Neural cell (in vitro differentiated cells): ENCODE data around the gene EIF2B5. TPM values are rescaled to one million over a fixed set of nuclear protein-coding genes. Genes with fewer than 3 reads are reported as not detected.

Source experiments
- H2AFZ ChIP-seq: fragments of 200-600, 300-800 bp; sonication (generic), shearing (Covaris generic); 2 replicates; pipeline ENCODE4 v1.6.0; 2014; ENCODE audit warnings: low read depth, mild to moderate bottlenecking, antibody characterized with exemption, low read length, moderate library complexity
- H3F3A ChIP-seq: fragments of 200-600 bp; shearing (Covaris generic); 2 replicates; pipeline ENCODE4 v1.6.1; 2016; ENCODE audit warnings: mild to moderate bottlenecking, moderate library complexity, mixed read lengths, antibody characterized with exemption, low read length; ENCODE audit not compliant: insufficient read depth, poor library complexity, severe bottlenecking
- H3K27ac ChIP-seq: fragments of 200-600, 300-800 bp; sonication (generic), shearing (Covaris generic); 2 replicates; pipeline ENCODE4 v1.5.1; 2014; ENCODE audit warnings: mild to moderate bottlenecking, low read length, moderate library complexity
- H3K27me3 ChIP-seq: fragments of 300-800, 200-600 bp; sonication (generic), shearing (Covaris generic); 2 replicates; pipeline ENCODE4 v1.6.0; 2014; ENCODE audit warnings: mild to moderate bottlenecking, low read depth, low read length, moderate library complexity; ENCODE audit not compliant: insufficient read depth
- H3K36me3 ChIP-seq: fragments of 300-800, 200-600 bp; sonication (generic), shearing (Covaris generic); 2 replicates; pipeline ENCODE4 v1.5.1; 2014; ENCODE audit warnings: mild to moderate bottlenecking, antibody characterized with exemption, low read length, moderate library complexity; ENCODE audit not compliant: insufficient read depth
- H3K4me2 ChIP-seq: fragments of 300-800, 200-600 bp; sonication (generic), shearing (Covaris generic); 2 replicates; pipeline ENCODE4 v1.6.0; 2014; ENCODE audit warnings: mild to moderate bottlenecking, low read length
- H3K4me3 ChIP-seq: fragments of 300-800, 200-600 bp; sonication (generic), shearing (Covaris generic); 2 replicates; pipeline ENCODE4 v1.5.1; 2014; ENCODE audit warnings: mild to moderate bottlenecking, low read length, moderate library complexity
- H3K79me2 ChIP-seq: fragments of 200-600 bp; shearing (Covaris generic); replicated peaks from 2 replicates; pipeline ENCODE4 v1.6.0; 2014; ENCODE audit warnings: mild to moderate bottlenecking, low read length, moderate library complexity; ENCODE audit not compliant: insufficient read depth
- H3K9ac ChIP-seq: fragments of 300-800, 200-600 bp; sonication (generic), shearing (Covaris generic); 2 replicates; pipeline ENCODE4 v1.6.1; 2016; ENCODE audit warnings: mild to moderate bottlenecking, low read length, mixed read lengths
- H3K9me2 ChIP-seq: fragments of 200-600 bp; shearing (Covaris generic); 2 replicates; pipeline ENCODE4 v1.6.1; 2016; ENCODE audit warnings: mild to moderate bottlenecking, low read length, mixed read lengths; ENCODE audit not compliant: insufficient read depth
- H3K9me3 ChIP-seq: fragments of 200-600, 300-800 bp; sonication (generic), shearing (Covaris generic); 2 replicates; pipeline ENCODE4 v1.6.1; 2016; ENCODE audit warnings: mild to moderate bottlenecking, mixed run types, low read length, moderate library complexity, mixed read lengths
- H4K20me1 ChIP-seq: fragments of 200-600 bp; shearing (Covaris generic); 2 replicates; pipeline ENCODE4 v1.6.1; 2016; ENCODE audit warnings: mild to moderate bottlenecking, mixed run types; ENCODE audit not compliant: insufficient read depth
- EP300 ChIP-seq: fragments of 450-650 bp; conservative IDR thresholded peaks from 2 replicates; pipeline ENCODE4 v1.6.1; 2014; ENCODE audit warnings: antibody characterized with exemption, mild to moderate bottlenecking, moderate library complexity; ENCODE audit not compliant: poor library complexity, severe bottlenecking
- EZH2 ChIP-seq: fragments of 200-600, 300-800 bp; shearing (Covaris generic), sonication (generic); IDR thresholded peaks from 2 replicates; pipeline ENCODE4 v1.6.1; 2014; ENCODE audit warnings: antibody characterized with exemption, low read length, borderline replicate concordance, mild to moderate bottlenecking; ENCODE audit not compliant: insufficient read depth, poor library complexity, severe bottlenecking
- MXI1 ChIP-seq: fragments of 450-650 bp; conservative IDR thresholded peaks from 2 replicates; pipeline ENCODE4 v1.6.1; 2014; ENCODE audit warnings: antibody characterized with exemption, mild to moderate bottlenecking; ENCODE audit not compliant: poor library complexity, severe bottlenecking
- POLR2AphosphoS5 ChIP-seq: IDR thresholded peaks from 2 replicates; pipeline ENCODE4 v1.6.1; 2012
- RAD21 ChIP-seq: fragments of 450-650 bp; conservative IDR thresholded peaks from 2 replicates; pipeline ENCODE4 v1.6.1; 2014; ENCODE audit warnings: antibody characterized with exemption, mild to moderate bottlenecking, moderate library complexity
- SMC3 ChIP-seq: fragments of 450-650 bp; conservative IDR thresholded peaks from 2 replicates; pipeline ENCODE4 v1.6.1; 2014; ENCODE audit warnings: antibody characterized with exemption, mild to moderate bottlenecking, moderate library complexity; ENCODE audit not compliant: poor library complexity
- TAF1 ChIP-seq: IDR thresholded peaks from 2 replicates; pipeline ENCODE4 v1.6.1; 2012; ENCODE audit warnings: low read depth
- polyA plus RNA-seq: library from polyadenylated mRNA; depleted of rRNA; stranded (reverse); fragments of >200 nt; gene quantifications from 2 replicates; pipeline ENCODE4 v1.2.3, GENCODE V29; 2014
- TF ChIP-seq, protein P1 (sequence below): fragments of 450-650 bp; IDR thresholded peaks from 2 replicates; pipeline ENCODE4 v1.5.1; 2014; ENCODE audit warnings: antibody characterized with exemption, mild to moderate bottlenecking, moderate library complexity; ENCODE audit not compliant: poor library complexity, severe bottlenecking
- TF ChIP-seq, protein P2 (sequence below): IDR thresholded peaks from 2 replicates; pipeline ENCODE4 v1.6.1; 2012; ENCODE audit warnings: borderline replicate concordance

The EIF2B5 gene
- polyA plus RNA-seq, 1 donor from 2014 or later: 112 TPM

DNA sequence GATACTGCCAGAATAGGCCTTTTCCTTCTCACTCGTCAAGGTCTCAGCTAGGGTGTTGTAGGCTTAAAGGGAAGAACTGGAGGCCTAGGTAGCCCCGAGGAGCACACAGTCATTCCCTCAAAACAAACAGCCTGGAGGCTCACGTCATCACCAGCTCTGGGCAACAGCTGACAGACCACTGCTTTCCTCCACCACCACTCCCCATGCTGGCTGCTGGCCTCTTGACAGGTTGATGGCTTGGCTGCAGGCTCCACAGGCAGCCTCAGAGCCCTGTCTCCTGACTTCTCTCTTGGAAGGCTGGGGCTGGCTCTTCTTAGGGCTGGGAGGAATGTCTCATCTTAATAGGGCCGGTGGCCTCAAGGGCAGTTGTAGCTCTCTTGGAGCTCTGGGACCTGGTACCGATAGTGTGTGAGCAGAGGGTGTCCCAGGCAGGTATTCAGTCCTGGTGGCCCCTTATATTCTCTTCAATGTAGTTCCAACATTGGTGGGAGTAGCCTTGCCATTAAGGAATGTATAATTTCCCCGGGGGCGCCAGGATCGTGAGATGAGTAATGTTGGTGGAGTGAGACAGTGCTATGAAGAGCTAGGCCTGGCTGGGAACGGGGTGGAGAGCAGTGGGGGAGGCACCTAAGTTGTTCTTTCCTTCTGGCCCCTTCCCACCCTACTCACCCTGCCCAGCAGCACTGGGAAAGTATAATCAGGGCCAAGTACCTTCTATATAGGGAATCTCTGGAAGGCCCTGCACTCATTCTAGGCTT, 33.4 kb downstream of the EIF2B5 start:
- Histone ChIP-seq H3K36me3 (peaks cover 11% of the 10 kb centered on the region), H3K4me3 (no peak overlapping the region), H3K79me2 (no peaks in the 10 kb centered on the region), H3K9me2 (no peaks in the 10 kb centered on the region), H3K27ac (no peak overlapping the region), H3K9me3 (no peaks in the 10 kb centered on the region), H3K27me3 (no peaks in the 10 kb centered on the region), H2AFZ (no peak overlapping the region), H4K20me1 (no peaks in the 10 kb centered on the region), H3F3A (no peaks in the 10 kb centered on the region), H3K4me2 (no peak overlapping the region), H3K9ac (no peak overlapping the region)
- TF ChIP-seq, protein P1, sequence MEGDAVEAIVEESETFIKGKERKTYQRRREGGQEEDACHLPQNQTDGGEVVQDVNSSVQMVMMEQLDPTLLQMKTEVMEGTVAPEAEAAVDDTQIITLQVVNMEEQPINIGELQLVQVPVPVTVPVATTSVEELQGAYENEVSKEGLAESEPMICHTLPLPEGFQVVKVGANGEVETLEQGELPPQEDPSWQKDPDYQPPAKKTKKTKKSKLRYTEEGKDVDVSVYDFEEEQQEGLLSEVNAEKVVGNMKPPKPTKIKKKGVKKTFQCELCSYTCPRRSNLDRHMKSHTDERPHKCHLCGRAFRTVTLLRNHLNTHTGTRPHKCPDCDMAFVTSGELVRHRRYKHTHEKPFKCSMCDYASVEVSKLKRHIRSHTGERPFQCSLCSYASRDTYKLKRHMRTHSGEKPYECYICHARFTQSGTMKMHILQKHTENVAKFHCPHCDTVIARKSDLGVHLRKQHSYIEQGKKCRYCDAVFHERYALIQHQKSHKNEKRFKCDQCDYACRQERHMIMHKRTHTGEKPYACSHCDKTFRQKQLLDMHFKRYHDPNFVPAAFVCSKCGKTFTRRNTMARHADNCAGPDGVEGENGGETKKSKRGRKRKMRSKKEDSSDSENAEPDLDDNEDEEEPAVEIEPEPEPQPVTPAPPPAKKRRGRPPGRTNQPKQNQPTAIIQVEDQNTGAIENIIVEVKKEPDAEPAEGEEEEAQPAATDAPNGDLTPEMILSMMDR: no peak
- TF ChIP-seq EZH2 (no peak), TAF1 (no peak), SMC3 (no peak), RAD21 (no peak), EP300 (no peak), MXI1 (no peak), POLR2AphosphoS5 (no peak)
- TF ChIP-seq, protein P2, sequence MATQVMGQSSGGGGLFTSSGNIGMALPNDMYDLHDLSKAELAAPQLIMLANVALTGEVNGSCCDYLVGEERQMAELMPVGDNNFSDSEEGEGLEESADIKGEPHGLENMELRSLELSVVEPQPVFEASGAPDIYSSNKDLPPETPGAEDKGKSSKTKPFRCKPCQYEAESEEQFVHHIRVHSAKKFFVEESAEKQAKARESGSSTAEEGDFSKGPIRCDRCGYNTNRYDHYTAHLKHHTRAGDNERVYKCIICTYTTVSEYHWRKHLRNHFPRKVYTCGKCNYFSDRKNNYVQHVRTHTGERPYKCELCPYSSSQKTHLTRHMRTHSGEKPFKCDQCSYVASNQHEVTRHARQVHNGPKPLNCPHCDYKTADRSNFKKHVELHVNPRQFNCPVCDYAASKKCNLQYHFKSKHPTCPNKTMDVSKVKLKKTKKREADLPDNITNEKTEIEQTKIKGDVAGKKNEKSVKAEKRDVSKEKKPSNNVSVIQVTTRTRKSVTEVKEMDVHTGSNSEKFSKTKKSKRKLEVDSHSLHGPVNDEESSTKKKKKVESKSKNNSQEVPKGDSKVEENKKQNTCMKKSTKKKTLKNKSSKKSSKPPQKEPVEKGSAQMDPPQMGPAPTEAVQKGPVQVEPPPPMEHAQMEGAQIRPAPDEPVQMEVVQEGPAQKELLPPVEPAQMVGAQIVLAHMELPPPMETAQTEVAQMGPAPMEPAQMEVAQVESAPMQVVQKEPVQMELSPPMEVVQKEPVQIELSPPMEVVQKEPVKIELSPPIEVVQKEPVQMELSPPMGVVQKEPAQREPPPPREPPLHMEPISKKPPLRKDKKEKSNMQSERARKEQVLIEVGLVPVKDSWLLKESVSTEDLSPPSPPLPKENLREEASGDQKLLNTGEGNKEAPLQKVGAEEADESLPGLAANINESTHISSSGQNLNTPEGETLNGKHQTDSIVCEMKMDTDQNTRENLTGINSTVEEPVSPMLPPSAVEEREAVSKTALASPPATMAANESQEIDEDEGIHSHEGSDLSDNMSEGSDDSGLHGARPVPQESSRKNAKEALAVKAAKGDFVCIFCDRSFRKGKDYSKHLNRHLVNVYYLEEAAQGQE: no peak

DNA sequence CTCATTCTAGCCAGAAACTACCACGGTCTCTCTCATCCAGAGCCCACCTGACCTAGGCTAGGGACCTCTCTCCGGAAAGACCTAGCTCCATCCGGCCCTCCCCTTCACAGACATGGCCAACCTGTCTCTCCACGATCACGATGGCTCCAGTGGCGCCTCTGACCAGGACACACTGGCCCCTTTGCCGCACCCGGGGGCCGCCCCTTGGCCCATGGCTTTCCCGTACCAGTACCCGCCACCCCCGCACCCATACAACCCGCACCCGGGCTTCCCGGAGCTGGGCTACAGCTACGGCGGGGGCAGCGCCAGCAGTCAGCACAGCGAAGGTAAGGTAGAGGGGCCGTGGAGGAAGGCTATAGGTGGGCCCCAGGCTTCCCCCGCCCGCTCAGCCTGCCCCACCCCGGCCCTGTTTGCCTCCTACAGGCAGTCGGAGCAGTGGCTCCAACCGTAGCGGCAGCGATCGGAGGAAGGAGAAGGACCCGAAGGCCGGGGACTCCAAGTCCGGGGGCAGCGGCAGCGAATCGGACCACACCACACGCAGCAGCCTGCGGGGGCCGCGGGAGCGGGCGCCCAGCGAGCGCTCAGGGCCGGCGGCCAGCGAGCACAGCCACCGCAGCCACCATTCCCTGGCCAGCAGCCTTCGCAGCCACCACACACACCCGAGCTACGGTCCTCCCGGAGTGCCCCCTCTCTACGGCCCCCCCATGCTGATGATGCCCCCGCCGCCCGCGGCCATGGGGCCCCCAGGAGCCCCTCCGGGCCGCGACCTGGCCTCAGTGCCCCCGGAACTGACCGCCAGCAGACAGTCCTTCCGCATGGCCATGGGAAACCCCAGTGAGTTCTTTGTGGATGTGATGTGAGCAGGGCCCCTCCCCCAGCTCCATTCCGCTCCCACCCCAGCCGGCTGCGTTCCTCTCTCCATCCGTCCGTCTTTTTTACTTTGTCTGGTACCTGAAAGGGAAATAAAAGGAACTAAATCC, 35.0 kb downstream of the EIF2B5 start:
- TF ChIP-seq, protein P2: no peak
- TF ChIP-seq, protein P1: no peak
- no peak for TF ChIP-seq MXI1
- TF ChIP-seq TAF1: no peak
- no peak for TF ChIP-seq RAD21
- no peak overlapping the region for H3K4me3 ChIP-seq
- H3K9me2 ChIP-seq: no peaks in the 10 kb centered on the region
- no peak overlapping the region for H3K27ac ChIP-seq
- no peak overlapping the region for H3K4me2 ChIP-seq
- H3F3A ChIP-seq: no peaks in the 10 kb centered on the region
- H3K9me3 ChIP-seq: no peaks in the 10 kb centered on the region
- H3K36me3 ChIP-seq: peaks cover 8% of the 10 kb centered on the region
- peaks cover 5% of the 10 kb centered on the region for H3K79me2 ChIP-seq
- no peak overlapping the region for H3K9ac ChIP-seq
- H3K27me3 ChIP-seq: no peaks in the 10 kb centered on the region
- no peak overlapping the region for H2AFZ ChIP-seq
- no peaks in the 10 kb centered on the region for H4K20me1 ChIP-seq
